ENCODE results near the gene DHODH.
"Not testable (repeated sequence)": the region's sequence is repeated elsewhere in the genome, so short reads cannot be mapped to it uniquely, and the experiment has no call there.

Gene DHODH

DNA sequence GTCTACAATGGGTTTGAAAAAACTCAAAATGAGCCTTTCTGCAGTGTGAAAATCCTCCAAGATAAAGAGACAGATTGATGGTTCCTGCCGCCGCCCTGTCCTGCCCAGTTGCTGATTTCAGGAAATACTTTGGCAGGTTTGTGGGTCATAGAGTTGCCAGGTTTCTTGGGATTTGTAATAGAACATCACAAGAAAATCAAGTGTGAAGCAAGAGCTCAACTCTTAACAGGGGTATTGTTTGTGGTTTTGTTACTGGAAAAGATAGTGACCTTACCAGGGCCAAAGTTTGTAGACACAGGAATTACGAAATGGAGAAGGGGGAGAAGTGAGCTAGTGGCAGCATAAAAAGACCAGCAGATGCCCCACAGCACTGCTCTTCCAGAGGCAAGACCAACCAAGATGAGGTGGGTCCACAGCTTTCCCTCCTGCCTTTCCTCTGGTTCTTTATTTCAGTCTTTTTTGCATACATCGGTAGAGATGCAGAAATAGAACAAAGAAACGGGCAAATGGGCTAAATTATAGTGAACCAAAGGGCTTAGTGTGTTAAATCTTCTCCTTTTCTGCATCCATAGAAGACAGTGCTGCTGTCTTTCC is 45.8 kb downstream of the DHODH start, which contains the start of gene HP:
TSS of gene HP (plus strand) at position 252 of the 594 bp plus-strand sequence. CDS start at position 400, 148 bp downstream.
- DNase-seq (ENCODE audit: low read depth in 3 of 3) = not testable (repeated sequence)

- DNase-seq (ENCODE audit: low read depth in 3 of 3) = no peak
Measured at GRCh38 chr16:72055911-72056310, 47.4 kb downstream of the DHODH start.

DNA sequence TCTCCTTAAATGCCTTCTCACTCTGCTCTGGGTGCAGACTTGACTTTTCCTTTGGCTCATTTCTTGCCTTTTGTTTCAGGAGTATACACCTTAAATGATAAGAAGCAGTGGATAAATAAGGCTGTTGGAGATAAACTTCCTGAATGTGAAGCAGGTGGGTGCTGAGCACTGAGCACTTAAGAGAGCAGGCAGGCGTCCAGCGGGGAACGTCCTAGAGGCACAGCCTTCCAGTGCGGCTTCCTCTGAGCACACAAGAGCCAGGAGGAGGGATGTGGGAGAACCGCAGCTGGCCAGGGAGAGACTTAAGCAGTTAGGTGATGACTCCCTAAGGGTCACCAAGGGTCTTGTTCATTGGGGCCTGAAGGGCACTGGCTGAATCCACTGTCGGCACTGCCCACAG is 48.8 kb downstream of the DHODH start:
- DNase-seq (ENCODE audit: low read depth in 3 of 3) = not testable (repeated sequence)

GRCh38 chr16:72059060-72059459 is 50.5 kb downstream of the DHODH start:
- DNase-seq (ENCODE audit: low read depth in 3 of 3) = not testable (repeated sequence)

- no peak for DNase-seq (ENCODE audit: low read depth in 3 of 3)
Measured at GRCh38 chr16:72060405-72060804, 51.9 kb downstream of the DHODH start.

DNA sequence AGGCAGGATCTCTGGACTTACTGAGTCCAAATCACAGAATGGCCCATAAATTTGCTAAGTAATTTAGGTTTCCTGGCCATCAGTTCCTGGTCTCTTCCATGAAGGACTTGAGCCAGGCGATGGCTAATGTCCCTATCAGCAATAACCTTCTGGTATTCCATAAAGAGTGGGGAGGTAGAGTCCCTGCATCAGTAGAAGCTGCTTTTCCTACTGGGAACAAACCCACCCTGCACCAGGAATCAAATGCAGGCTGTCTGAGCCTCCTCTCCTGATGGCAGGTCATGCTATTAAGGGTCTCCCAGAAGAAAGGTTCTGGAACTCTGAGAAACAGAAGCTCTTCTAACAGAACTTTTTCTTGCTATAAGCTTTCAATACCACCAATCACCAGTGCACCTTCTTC is 53.0 kb downstream of the DHODH start:
- DNase-seq (ENCODE audit: low read depth in 3 of 3) = no peak

DNA sequence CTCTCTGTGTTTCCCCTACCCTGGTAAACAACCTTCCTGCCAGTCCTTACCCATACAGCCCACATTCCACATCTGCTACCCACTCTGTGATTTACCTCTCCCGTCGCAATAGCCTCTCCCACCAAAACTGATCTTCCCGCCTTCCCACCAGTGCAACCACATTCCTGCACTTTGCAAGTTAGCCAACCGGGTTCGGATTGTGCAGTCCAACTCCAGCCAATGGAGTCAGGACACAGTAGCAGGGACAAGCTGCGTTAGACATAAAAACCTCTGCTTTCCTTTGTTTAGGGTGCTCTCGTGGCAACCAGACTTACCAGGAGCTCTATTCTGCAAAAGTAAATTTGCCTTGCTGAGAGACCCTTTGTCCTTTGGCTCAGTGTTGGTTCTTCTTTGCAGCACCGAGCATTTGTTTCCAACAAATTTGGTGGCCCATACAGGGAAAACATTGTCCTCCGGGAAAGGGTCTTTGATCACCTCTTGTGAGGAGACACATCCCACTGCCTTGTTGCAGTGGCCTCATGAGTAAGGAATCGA is 55.9 kb downstream of the DHODH start:
- DNase-seq (ENCODE audit: low read depth in 3 of 3) = no peak

GRCh38 chr16:72066747-72067146 is 58.2 kb downstream of the DHODH start:
- DNase-seq (ENCODE audit: low read depth in 3 of 3) = no peak

DNA sequence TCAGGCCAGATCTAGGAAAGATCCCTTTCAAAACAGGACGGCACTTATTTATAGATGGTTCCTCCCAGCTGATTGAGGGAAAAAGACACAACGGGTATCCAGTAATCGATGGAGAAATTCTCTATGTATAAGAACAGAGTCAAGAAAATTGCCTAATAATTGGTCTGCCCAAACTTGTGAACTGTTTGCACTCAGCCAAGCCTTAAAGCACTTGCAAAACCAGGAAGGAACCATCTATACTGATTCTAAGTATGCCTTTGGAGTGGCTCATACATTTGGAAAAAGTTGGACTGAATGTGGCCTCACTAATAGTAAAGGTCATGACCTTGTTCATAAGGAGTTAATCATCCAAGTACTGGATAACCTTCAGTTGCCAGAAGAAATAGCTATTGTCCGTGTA is 60.4 kb downstream of the DHODH start:
- DNase-seq (ENCODE audit: low read depth in 3 of 3) = no peak

DNA sequence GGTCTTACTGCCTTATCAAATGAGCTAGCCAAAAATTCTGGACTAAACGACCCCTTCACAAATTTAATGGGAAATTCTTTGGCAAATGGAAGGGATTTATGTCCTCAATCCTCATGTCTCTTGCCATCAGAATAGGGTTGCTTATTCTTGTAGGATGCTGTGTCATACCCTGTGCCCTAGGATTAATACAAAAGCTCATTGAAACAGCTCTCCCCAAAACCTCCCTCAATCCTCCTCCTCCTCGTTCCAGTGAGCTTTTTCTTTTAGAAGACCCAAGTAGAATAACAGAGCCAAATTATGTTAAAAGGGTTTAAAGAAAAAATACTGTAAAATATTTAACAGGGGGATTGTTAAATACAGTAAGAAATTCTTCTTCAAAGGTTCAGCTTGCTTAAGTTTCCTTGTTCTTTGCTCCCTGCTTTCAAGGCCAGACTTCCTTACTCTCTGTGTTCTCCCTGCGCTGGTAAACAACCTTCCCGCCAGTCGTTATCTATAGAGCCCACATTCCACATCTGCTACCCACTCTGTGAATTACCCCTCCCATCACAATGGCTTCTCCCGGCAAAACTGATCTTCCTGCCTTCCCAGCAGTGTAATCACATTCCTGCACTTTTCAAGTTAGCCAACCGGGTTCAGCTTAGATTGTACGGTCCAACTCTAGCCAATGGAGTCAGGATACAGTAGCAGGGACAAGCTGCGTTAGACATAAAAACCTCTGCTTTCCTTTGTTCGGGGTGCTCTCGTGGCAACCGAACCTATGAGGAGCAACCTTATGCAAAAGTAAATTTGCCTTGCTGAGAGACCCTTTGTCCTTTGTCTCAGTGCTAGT is 64.2 kb downstream of the DHODH start:
- no peak for DNase-seq (ENCODE audit: low read depth in 3 of 3)

DNA sequence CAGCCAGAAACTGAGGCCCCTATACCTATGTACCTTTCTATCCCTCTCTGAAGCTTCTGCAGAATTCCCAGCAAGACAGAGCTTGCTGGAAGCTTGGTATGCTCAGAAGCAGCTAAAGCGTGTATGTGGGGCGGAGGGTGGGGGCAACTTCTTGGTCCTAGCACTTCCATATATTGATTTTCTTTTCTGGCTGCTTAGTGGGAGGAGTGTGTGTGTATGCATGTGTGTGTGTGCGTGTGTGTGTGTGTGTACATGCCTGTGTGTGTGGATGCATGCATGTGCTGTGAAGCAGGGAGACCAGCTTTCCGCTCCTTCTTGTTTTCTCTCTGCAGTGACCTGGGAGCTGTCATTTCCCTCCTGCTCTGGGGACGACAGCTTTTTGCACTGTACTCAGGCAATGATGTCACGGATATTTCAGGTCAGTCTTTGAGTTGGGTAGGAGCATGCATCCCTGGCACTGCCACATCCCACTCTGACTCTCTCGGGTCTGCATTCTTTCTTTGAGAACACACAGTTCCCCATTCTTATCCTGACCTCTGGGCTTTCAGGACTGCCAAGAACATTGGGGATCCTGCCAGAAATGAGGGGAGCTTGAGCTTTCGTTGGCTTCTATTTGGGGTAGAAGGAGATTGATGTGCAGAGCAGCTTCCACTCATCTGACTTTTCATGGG is 65.2 kb downstream of the DHODH start:
- no peak for DNase-seq (ENCODE audit: low read depth in 3 of 3)

DNA sequence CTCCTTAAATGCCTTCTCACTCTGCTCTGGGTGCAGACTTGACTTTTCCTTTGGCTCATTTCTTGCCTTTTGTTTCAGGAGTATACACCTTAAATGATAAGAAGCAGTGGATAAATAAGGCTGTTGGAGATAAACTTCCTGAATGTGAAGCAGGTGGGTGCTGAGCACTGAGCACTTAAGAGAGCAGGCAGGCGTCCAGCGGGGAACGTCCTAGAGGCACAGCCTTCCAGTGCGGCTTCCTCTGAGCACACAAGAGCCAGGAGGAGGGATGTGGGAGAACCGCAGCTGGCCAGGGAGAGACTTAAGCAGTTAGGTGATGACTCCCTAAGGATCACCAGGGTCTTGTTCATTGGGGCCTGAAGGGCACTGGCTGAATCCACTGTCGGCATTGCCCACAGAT is 66.5 kb downstream of the DHODH start:
- not testable (repeated sequence) for DNase-seq (ENCODE audit: low read depth in 3 of 3)

Measured in stimulated activated CD4-positive, alpha-beta T cell treated with anti-CD3 and anti-CD28 coated beads, TNF-alpha, amount 100 ng/mL, for 48 hours (primary cell).